ENCODE measurements around the gene ZNF284. TPM values are rescaled to one million over a fixed set of nuclear protein-coding genes. Genes with fewer than 3 reads are reported as not detected.
"Not testable (repeated sequence)": the region's sequence is repeated elsewhere in the genome, so short reads cannot be mapped to it uniquely, and the experiment has no call there.

The ZNF284 gene
- polyA plus RNA-seq, 2 of the 4 experiments (the other 2 are of a cell fraction) = 1.0 to 1.2 TPM

DNA sequence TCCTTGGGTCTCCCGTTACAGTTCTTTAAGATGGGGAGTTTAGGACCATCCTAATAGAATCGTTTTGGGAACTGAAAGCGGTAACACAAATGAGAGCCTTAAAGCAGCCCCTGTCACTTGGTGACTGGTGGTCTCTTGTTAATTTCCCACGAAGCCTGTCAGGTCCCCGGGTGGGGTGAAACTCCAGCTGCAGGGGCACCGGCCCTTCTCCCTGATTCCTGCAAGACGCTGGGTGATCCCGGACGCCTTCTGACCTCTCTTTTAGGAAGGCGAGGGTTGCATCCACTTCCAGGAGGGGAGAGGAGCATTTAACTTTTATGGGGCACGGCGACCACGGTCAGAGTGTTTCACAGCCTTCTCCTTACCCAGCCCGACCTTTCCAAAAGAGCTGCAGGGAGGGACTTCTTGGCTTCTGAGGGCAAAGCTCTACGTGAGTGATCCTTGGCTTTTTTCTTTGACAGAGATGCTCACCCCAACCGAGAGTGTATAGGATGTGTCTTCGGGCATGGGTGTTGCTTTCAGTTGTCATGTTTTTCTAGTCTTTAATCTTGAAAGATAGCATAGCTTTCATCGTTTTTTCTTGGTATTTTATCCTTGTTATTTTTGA is 41.9 kb downstream of the ZNF284 start:
- CTCF ChIA-PET = interaction anchor here (0.6 to 1.4 kb wide), 2 partner anchors 17 to 224 kb away, joined by 3 to 4 read pairs; no protein-coding TSS in a partner anchor
- TF ChIP-seq POLR2AphosphoS2 (conservative IDR thresholded peaks at IDR 0.05; ENCODE audit: low read length) = no peak
- TF ChIP-seq HDAC2 (IDR thresholded peaks at IDR 0.05) = no peak
- TF ChIP-seq, protein P1, sequence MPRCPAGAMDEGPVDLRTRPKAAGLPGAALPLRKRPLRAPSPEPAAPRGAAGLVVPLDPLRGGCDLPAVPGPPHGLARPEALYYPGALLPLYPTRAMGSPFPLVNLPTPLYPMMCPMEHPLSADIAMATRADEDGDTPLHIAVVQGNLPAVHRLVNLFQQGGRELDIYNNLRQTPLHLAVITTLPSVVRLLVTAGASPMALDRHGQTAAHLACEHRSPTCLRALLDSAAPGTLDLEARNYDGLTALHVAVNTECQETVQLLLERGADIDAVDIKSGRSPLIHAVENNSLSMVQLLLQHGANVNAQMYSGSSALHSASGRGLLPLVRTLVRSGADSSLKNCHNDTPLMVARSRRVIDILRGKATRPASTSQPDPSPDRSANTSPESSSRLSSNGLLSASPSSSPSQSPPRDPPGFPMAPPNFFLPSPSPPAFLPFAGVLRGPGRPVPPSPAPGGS (IDR thresholded peaks at IDR 0.05) = no peak
- no peak for TF ChIP-seq SREBF2 (IDR thresholded peaks at IDR 0.05)
- no peak for TF ChIP-seq FOSB (CRISPR knock-in tag; IDR thresholded peaks at IDR 0.05)
- TF ChIP-seq RNF2 (IDR thresholded peaks at IDR 0.05; ENCODE audit: borderline replicate concordance, low read depth) = no peak
- peaks cover 32% of the 10 kb centered on the region for H3K9me3 ChIP-seq
- H3K4me1 ChIP-seq = no peaks in the 10 kb centered on the region
- H3K4me3 ChIP-seq = peak overlapping the region; percentile 79
- H3K27ac ChIP-seq = peak overlapping the region; percentile 79 to 84
- WGBS (ENCODE audit: missing lambda C conversion rate) = 14% methylated on average over 17 of the region's 18 CpGs
- peak in 1 of 2 experiments; percentile 46 for DNase-seq (ENCODE audit: low read depth in 1 of 2, low spot score in 1 of 2)
- peak overlapping the region; percentile 91 for H3K4me2 ChIP-seq
- POLR2A ChIA-PET = interaction anchor here (2.6 kb wide), 1 partner anchor 20 kb away, joined by 18 read pairs; the partner anchor contains the start of gene ZNF224
- peak; percentile 32 to 36; a peak in 5 of 6 replicates for ATAC-seq
- FAIRE-seq = no peak

DNA sequence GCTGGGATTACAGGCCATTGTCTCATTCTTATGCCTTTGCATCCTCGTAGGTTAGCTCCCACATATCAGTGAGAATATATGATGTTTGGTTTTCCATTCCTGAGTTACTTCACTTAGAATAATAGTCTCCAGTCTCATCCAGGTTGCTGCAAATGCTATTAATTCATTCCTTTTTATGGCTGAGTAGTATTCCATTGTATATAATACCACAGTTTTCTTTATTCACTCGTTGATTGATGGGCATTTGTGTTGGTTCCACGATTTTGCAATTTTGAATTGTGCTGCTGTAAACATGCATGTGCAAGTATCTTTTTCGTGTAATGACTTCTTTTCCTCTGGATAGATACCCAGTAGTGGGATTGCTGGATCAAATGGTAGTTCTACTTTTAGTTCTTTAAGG is 49.2 kb downstream of the ZNF284 start:
- H3K4me1 ChIP-seq; H3K27ac ChIP-seq; FAIRE-seq; DNase-seq (ENCODE audit: low read depth in 1 of 2, low spot score in 1 of 2); H3K4me2 ChIP-seq; CTCF ChIA-PET; POLR2A ChIA-PET; H3K4me3 ChIP-seq; ATAC-seq: not testable (repeated sequence)
- peaks cover 37% of the 10 kb centered on the region for H3K9me3 ChIP-seq
- 55% methylated on average over 4 of the region's 4 CpGs for WGBS (ENCODE audit: missing lambda C conversion rate)

DNA sequence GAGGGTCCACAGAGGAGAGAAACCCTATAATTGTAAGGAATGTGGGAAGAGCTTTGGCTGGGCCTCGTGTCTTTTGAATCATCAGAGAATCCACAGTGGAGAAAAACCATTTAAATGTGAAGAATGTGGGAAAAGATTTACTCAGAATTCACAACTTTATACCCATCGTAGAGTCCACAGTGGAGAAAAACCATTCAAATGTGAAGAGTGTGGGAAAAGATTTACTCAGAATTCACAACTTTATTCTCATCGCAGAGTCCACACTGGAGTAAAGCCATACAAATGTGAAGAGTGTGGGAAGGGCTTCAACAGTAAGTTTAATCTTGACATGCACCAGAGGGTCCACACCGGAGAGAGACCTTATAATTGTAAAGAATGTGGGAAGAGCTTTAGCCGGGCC is 60.0 kb downstream of the ZNF284 start:
- Histone ChIP-seq H3K9me3 (peaks cover 95% of the 10 kb centered on the region), H3K4me2 (no peak overlapping the region), H3K4me3 (no peak overlapping the region), H3K27ac (no peak overlapping the region), H3K4me1 (no peaks in the 10 kb centered on the region)
- 89% methylated on average over 5 of the region's 5 CpGs for WGBS (ENCODE audit: missing lambda C conversion rate)
- DNase-seq (ENCODE audit: low read depth in 1 of 2, low spot score in 1 of 2) (no peak), ATAC-seq (no peak), FAIRE-seq (no peak)
- no peak for TF ChIP-seq FOXS1 (CRISPR knock-in tag; IDR thresholded peaks at IDR 0.05)
- TF ChIP-seq, protein P1 (IDR thresholded peaks at IDR 0.05) = no peak
- TF ChIP-seq MYC (IDR thresholded peaks at IDR 0.05; ENCODE audit: borderline replicate concordance, low read length) = no peak
- ChIA-PET POLR2A (no interaction called here), CTCF (interaction anchor here (1.3 kb wide), 1 partner anchor 42 kb away, joined by 3 read pairs; no protein-coding TSS in a partner anchor)

Small RNAs within 50 kb of the gene (small RNA-seq; reads per million reads assigned to genes)
- gene RNU6-902P = 0 reads per million in 6 experiments

Other genes with a start within 250 kb of the ZNF284 start
- 5.1 and 8.9 TPM in 2 replicates for gene ZNF283, start 244.8 kb upstream of the ZNF284 start, polyA plus RNA-seq (2011; rRNA removed)
- gene ZNF283, start 244.8 kb upstream of the ZNF284 start, polyA plus RNA-seq (2017; fragmentation: RNase III; extraction: RNeasy Plus Mini Kit Qiagen cat#74134 plus additional on column Dnase treatment) = 5.2 to 6.1 TPM (median 5.6 TPM) in 3 replicates
- 1.2 and 1.4 TPM in 2 replicates for gene ZNF404, start 188.2 kb upstream of the ZNF284 start, polyA plus RNA-seq (2011; rRNA removed)
- gene ZNF404, start 188.2 kb upstream of the ZNF284 start, polyA plus RNA-seq (2017; fragmentation: RNase III; extraction: RNeasy Plus Mini Kit Qiagen cat#74134 plus additional on column Dnase treatment) = 0.75 to 1.1 TPM (median 0.89 TPM) in 3 replicates
- 19.9 and 20.9 TPM in 2 replicates for gene ZNF45, start 136.9 kb upstream of the ZNF284 start, polyA plus RNA-seq (2011; rRNA removed)
- 13.3 to 15.1 TPM (median 14.8 TPM) in 3 replicates for gene ZNF45, start 136.9 kb upstream of the ZNF284 start, polyA plus RNA-seq (2017; fragmentation: RNase III; extraction: RNeasy Plus Mini Kit Qiagen cat#74134 plus additional on column Dnase treatment)
- 1.6 and 2.4 TPM in 2 replicates for gene ZNF221, start 120.9 kb upstream of the ZNF284 start, polyA plus RNA-seq (2011; rRNA removed)
- gene ZNF221, start 120.9 kb upstream of the ZNF284 start, polyA plus RNA-seq (2017; fragmentation: RNase III; extraction: RNeasy Plus Mini Kit Qiagen cat#74134 plus additional on column Dnase treatment) = 1.2 to 2.3 TPM (median 1.6 TPM) in 3 replicates
- gene ZNF155, start 88.0 kb upstream of the ZNF284 start, polyA plus RNA-seq (2011; rRNA removed) = 5.2 and 6.6 TPM in 2 replicates
- gene ZNF155, start 88.0 kb upstream of the ZNF284 start, polyA plus RNA-seq (2017; fragmentation: RNase III; extraction: RNeasy Plus Mini Kit Qiagen cat#74134 plus additional on column Dnase treatment) = 3.9 to 4.8 TPM (median 4.3 TPM) in 3 replicates
- gene ZNF230, start 69.2 kb upstream of the ZNF284 start, polyA plus RNA-seq (2011; rRNA removed) = 6.2 and 6.3 TPM in 2 replicates
- gene ZNF230, start 69.2 kb upstream of the ZNF284 start, polyA plus RNA-seq (2017; fragmentation: RNase III; extraction: RNeasy Plus Mini Kit Qiagen cat#74134 plus additional on column Dnase treatment) = 2.9 to 3.3 TPM (median 3.1 TPM) in 3 replicates
- gene ZNF222, start 46.8 kb upstream of the ZNF284 start, polyA plus RNA-seq (2011; rRNA removed) = 6.2 and 7.0 TPM in 2 replicates
- 4.6 to 5.9 TPM (median 4.7 TPM) in 3 replicates for gene ZNF222, start 46.8 kb upstream of the ZNF284 start, polyA plus RNA-seq (2017; fragmentation: RNase III; extraction: RNeasy Plus Mini Kit Qiagen cat#74134 plus additional on column Dnase treatment)
- gene ZNF223, start 20.1 kb upstream of the ZNF284 start, polyA plus RNA-seq (2011; rRNA removed) = 5.2 and 5.4 TPM in 2 replicates
- gene ZNF223, start 20.1 kb upstream of the ZNF284 start, polyA plus RNA-seq (2017; fragmentation: RNase III; extraction: RNeasy Plus Mini Kit Qiagen cat#74134 plus additional on column Dnase treatment) = 2.2 to 2.6 TPM (median 2.4 TPM) in 3 replicates
- 22.3 and 25.0 TPM in 2 replicates for gene ZNF224, start 22.2 kb downstream of the ZNF284 start, polyA plus RNA-seq (2011; rRNA removed)
- 17.0 to 21.0 TPM (median 17.1 TPM) in 3 replicates for gene ZNF224, start 22.2 kb downstream of the ZNF284 start, polyA plus RNA-seq (2017; fragmentation: RNase III; extraction: RNeasy Plus Mini Kit Qiagen cat#74134 plus additional on column Dnase treatment)
- 4.3 TPM in 2 replicates for gene ZNF225, start 41.2 kb downstream of the ZNF284 start, polyA plus RNA-seq (2011; rRNA removed)
- 3.3 to 3.7 TPM (median 3.3 TPM) in 3 replicates for gene ZNF225, start 41.2 kb downstream of the ZNF284 start, polyA plus RNA-seq (2017; fragmentation: RNase III; extraction: RNeasy Plus Mini Kit Qiagen cat#74134 plus additional on column Dnase treatment)
- gene ZNF234, start 69.4 kb downstream of the ZNF284 start, polyA plus RNA-seq (2011; rRNA removed) = 5.8 and 6.2 TPM in 2 replicates
- gene ZNF234, start 69.4 kb downstream of the ZNF284 start, polyA plus RNA-seq (2017; fragmentation: RNase III; extraction: RNeasy Plus Mini Kit Qiagen cat#74134 plus additional on column Dnase treatment) = 4.7 to 5.4 TPM (median 5.1 TPM) in 3 replicates
- 46.3 and 53.2 TPM in 2 replicates for gene ZNF226, start 92.9 kb downstream of the ZNF284 start, polyA plus RNA-seq (2011; rRNA removed)
- 26.8 to 27.6 TPM (median 27.2 TPM) in 3 replicates for gene ZNF226, start 92.9 kb downstream of the ZNF284 start, polyA plus RNA-seq (2017; fragmentation: RNase III; extraction: RNeasy Plus Mini Kit Qiagen cat#74134 plus additional on column Dnase treatment)
- gene ZNF227, start 140.4 kb downstream of the ZNF284 start, polyA plus RNA-seq (2011; rRNA removed) = 15.8 and 17.1 TPM in 2 replicates
- 10.1 to 10.4 TPM (median 10.1 TPM) in 3 replicates for gene ZNF227, start 140.4 kb downstream of the ZNF284 start, polyA plus RNA-seq (2017; fragmentation: RNase III; extraction: RNeasy Plus Mini Kit Qiagen cat#74134 plus additional on column Dnase treatment)
- gene ZNF233, start 187.7 kb downstream of the ZNF284 start, polyA plus RNA-seq (2011; rRNA removed) = 1.9 and 2.1 TPM in 2 replicates
- gene ZNF233, start 187.7 kb downstream of the ZNF284 start, polyA plus RNA-seq (2017; fragmentation: RNase III; extraction: RNeasy Plus Mini Kit Qiagen cat#74134 plus additional on column Dnase treatment) = 1.2 to 1.3 TPM (median 1.2 TPM) in 3 replicates
- 7.4 and 8.4 TPM in 2 replicates for gene ZNF235, start 232.9 kb downstream of the ZNF284 start, polyA plus RNA-seq (2011; rRNA removed)
- gene ZNF235, start 232.9 kb downstream of the ZNF284 start, polyA plus RNA-seq (2017; fragmentation: RNase III; extraction: RNeasy Plus Mini Kit Qiagen cat#74134 plus additional on column Dnase treatment) = 3.8 to 4.9 TPM (median 4.2 TPM) in 3 replicates

Measured in A549 (cell line).